Embryonic facial prominence (tissue), 1 donor: ENCODE data around the gene SLC39A1.

ENCODE experiments used
- DNase-seq: peaks from one replicate; pipeline ENCODE4 v3.0.0-alpha.2; 2016; ENCODE audit errors: extremely low spot score

Gene SLC39A1

GRCh38 chr1:153977250-153978240 lies 14.2 kb upstream of the SLC39A1 start, which contains the start of gene JTB:
Gene JTB, minus strand, starts transcription at chr1:153977674. Its CDS starts 422 bp downstream, at chr1:153977252.
- DNase-seq, result peak; percentile 69

- no peak for DNase-seq
Measured at GRCh38 chr1:153976819-153977249, 13.5 kb upstream of the SLC39A1 start.

GRCh38 chr1:153973525-153973924 lies 10.2 kb upstream of the SLC39A1 start:
- no peak for DNase-seq

GRCh38 chr1:153973071-153973470 lies 9.7 kb upstream of the SLC39A1 start:
- no peak for DNase-seq

- no peak for DNase-seq
Measured at GRCh38 chr1:153970346-153970745, 7.0 kb upstream of the SLC39A1 start.

- DNase-seq, result no peak
Measured at GRCh38 chr1:153968972-153969371, 5.6 kb upstream of the SLC39A1 start.

GRCh38 chr1:153968408-153968807 lies 5.1 kb upstream of the SLC39A1 start:
- DNase-seq, result no peak

- DNase-seq, result no peak
Measured at GRCh38 chr1:153968000-153968363, 4.6 kb upstream of the SLC39A1 start.

- peak; percentile 96 for DNase-seq
Measured at GRCh38 chr1:153967107-153967999, 4.0 kb upstream of the SLC39A1 start, which contains the start of gene CREB3L4. Gene CREB3L4, plus strand, starts transcription at chr1:153967902. Its CDS starts 624 bp downstream, at chr1:153968526.

- DNase-seq, result peak; percentile 63
Measured at GRCh38 chr1:153963850-153964331, 554 bp upstream of the SLC39A1 start.

GRCh38 chr1:153962088-153963029 lies 978 bp downstream of the SLC39A1 start:
- no peak for DNase-seq

GRCh38 chr1:153961421-153961820 lies 1.9 kb downstream of the SLC39A1 start:
- no peak for DNase-seq

GRCh38 chr1:153960206-153960605 lies 3.1 kb downstream of the SLC39A1 start:
- no peak for DNase-seq

- DNase-seq, result no peak
Measured at GRCh38 chr1:153959454-153959853, 3.9 kb downstream of the SLC39A1 start.

- no peak for DNase-seq
Measured at GRCh38 chr1:153958961-153959260, 4.4 kb downstream of the SLC39A1 start.

- peak; percentile 100 for DNase-seq
Measured at GRCh38 chr1:153958111-153958960, 5.0 kb downstream of the SLC39A1 start, which contains the start of gene CRTC2. Gene CRTC2, minus strand, starts transcription at chr1:153958612. Its CDS starts 115 bp downstream, at chr1:153958497.

GRCh38 chr1:153957744-153958110 lies 5.6 kb downstream of the SLC39A1 start:
- DNase-seq, result no peak

- no peak for DNase-seq
Measured at GRCh38 chr1:153956997-153957715, 6.2 kb downstream of the SLC39A1 start.

GRCh38 chr1:153954826-153955225 lies 8.5 kb downstream of the SLC39A1 start:
- no peak for DNase-seq
